Right atrium auricular region (tissue), 2 donors: ENCODE data around the gene GOLPH3L. TPM values are rescaled to one million over a fixed set of nuclear protein-coding genes. Genes with fewer than 3 reads are reported as not detected.
"Not testable (repeated sequence)": the region's sequence is repeated elsewhere in the genome, so short reads cannot be mapped to it uniquely, and the experiment has no call there.

ENCODE experiments used
- DNase-seq: peaks from one replicate; pipeline ENCODE4 v3.0.0-alpha.2; 2019; ENCODE audit warnings: low spot score
- H3K27ac ChIP-seq, 2 donors: fragments of 200-600 bp; sonication (generic); 1 replicate in 1 of 2; 2 replicates in 1 of 2; pipeline ENCODE4 v1.5.1; 2016 to 2019
- H3K27me3 ChIP-seq, 2 donors: fragments of 200-600 bp; sonication (generic); one replicate each; pipeline versions ENCODE4 v1.5.1 to v1.6.0; 2017 to 2019
- H3K36me3 ChIP-seq: fragments of 200-600 bp; sonication (generic); one replicate; pipeline ENCODE4 v1.5.1; 2016
- H3K4me1 ChIP-seq, 2 donors: fragments of 200-600 bp; sonication (generic); one replicate each; pipeline versions ENCODE4 v1.5.1 to v1.6.0; 2017 to 2019
- H3K4me3 ChIP-seq, 2 donors: fragments of 200-600 bp; sonication (generic); 1 replicate in 1 of 2; 2 replicates in 1 of 2; pipeline ENCODE4 v1.5.1; 2017 to 2019; ENCODE audit warnings: mild to moderate bottlenecking in 1 of 2, moderate library complexity in 1 of 2
- H3K9me3 ChIP-seq, 2 donors: fragments of 200-600 bp; sonication (generic); one replicate each; pipeline ENCODE4 v1.5.1; 2019
- total RNA-seq, 2 donors: library from RNA; depleted of rRNA; stranded (reverse); fragments of >200 nt; gene quantifications; one replicate each; pipeline ENCODE4 v1.1.0, GENCODE V29; 2016
- TF ChIP-seq, protein P1 (sequence below), 2 donors: fragments of 200-600 bp; sonication (generic); IDR thresholded peaks; one replicate each; pipeline ENCODE4 v1.5.1; 2019; ENCODE audit warnings: antibody characterized with exemption in 2 of 2

Gene GOLPH3L
- total RNA-seq, 2 donors from 2014 or later, result 11.3 to 12.7 TPM

DNA sequence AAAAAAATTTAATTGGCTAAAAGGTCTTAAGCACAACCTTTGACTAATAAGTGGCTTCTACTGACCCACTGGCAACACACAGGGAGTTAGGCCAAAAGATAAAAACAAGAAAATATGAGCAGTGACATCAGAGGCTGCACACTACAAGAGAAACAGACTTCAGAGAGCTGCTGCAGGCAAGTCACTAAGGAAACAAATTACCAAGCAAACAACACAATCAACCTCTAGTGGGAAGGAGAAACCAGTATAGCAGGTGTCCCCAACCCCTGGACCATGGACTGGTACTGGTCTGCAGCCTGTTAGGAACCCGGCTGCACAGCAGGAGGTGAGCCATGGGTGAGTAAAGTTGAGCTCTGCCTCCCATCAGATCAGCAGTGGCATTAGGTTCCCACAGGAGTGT, 46.8 kb downstream of the GOLPH3L start:
- H3K27ac ChIP-seq, result no peak overlapping the region

DNA sequence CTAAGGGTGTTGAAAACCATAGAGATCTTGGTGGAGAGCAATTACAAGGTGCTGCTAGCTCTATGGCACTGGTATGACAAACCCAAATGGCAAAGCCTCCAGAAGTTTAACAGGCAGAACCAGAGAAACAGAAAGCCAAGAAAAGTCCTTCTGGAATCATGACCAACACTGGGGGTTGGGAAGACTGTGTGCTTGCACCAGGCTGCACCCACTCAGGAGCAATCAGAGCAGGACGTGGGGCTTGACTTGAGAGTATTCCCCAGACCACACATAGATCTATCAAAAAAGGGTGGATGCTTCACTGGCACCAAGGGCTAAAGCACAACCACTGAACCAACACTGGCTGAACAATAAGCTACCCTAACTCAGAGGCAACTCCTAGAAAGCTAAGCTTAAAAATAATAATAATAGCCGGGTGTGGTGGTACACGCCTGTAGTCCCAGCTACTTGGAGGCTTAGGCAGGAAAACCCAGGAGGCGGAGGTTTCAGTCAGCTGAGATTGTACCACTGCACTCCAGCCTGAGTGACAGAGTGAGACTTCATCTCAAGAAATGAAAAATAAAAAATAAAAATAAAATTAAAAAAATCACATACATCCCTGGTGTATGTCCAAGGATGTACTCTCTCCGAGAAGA, 47.4 kb downstream of the GOLPH3L start:
- H3K4me1 ChIP-seq, result peaks cover 0 to 12% of the 10 kb centered on the region in 2 donors
- DNase-seq, result no peak
- H3K27ac ChIP-seq, result no peak overlapping the region
- H3K9me3 ChIP-seq, result no peaks in the 10 kb centered on the region
- TF ChIP-seq, protein P1, sequence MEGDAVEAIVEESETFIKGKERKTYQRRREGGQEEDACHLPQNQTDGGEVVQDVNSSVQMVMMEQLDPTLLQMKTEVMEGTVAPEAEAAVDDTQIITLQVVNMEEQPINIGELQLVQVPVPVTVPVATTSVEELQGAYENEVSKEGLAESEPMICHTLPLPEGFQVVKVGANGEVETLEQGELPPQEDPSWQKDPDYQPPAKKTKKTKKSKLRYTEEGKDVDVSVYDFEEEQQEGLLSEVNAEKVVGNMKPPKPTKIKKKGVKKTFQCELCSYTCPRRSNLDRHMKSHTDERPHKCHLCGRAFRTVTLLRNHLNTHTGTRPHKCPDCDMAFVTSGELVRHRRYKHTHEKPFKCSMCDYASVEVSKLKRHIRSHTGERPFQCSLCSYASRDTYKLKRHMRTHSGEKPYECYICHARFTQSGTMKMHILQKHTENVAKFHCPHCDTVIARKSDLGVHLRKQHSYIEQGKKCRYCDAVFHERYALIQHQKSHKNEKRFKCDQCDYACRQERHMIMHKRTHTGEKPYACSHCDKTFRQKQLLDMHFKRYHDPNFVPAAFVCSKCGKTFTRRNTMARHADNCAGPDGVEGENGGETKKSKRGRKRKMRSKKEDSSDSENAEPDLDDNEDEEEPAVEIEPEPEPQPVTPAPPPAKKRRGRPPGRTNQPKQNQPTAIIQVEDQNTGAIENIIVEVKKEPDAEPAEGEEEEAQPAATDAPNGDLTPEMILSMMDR (IDR thresholded peaks at IDR 0.05), result no peak
- H3K4me3 ChIP-seq, result no peak overlapping the region
- peaks cover 23% of the 10 kb centered on the region for H3K36me3 ChIP-seq
- H3K27me3 ChIP-seq, result no peaks in the 10 kb centered on the region

More for the DNA sequence above, 46.8 kb downstream of the GOLPH3L start:
- Histone ChIP-seq H3K4me3 (no peak overlapping the region), H3K27me3 (no peaks in the 10 kb centered on the region), H3K4me1 (peaks cover 0 to 12% of the 10 kb centered on the region in 2 donors), H3K9me3 (no peaks in the 10 kb centered on the region), H3K36me3 (peaks cover 23% of the 10 kb centered on the region)
- DNase-seq, result no peak
- TF ChIP-seq, protein P1 (IDR thresholded peaks at IDR 0.05), result no peak

- no peak overlapping the region for H3K27ac ChIP-seq
- no peak for DNase-seq
- no peaks in the 10 kb centered on the region for H3K9me3 ChIP-seq
- TF ChIP-seq, protein P1 (IDR thresholded peaks at IDR 0.05), result no peak
- peaks cover 9% of the 10 kb centered on the region for H3K36me3 ChIP-seq
- H3K4me1 ChIP-seq, result no peaks in the 10 kb centered on the region
- H3K4me3 ChIP-seq, result no peak overlapping the region
- no peaks in the 10 kb centered on the region for H3K27me3 ChIP-seq
Measured at GRCh38 chr1:150642296-150642695, 54.7 kb downstream of the GOLPH3L start.

DNA sequence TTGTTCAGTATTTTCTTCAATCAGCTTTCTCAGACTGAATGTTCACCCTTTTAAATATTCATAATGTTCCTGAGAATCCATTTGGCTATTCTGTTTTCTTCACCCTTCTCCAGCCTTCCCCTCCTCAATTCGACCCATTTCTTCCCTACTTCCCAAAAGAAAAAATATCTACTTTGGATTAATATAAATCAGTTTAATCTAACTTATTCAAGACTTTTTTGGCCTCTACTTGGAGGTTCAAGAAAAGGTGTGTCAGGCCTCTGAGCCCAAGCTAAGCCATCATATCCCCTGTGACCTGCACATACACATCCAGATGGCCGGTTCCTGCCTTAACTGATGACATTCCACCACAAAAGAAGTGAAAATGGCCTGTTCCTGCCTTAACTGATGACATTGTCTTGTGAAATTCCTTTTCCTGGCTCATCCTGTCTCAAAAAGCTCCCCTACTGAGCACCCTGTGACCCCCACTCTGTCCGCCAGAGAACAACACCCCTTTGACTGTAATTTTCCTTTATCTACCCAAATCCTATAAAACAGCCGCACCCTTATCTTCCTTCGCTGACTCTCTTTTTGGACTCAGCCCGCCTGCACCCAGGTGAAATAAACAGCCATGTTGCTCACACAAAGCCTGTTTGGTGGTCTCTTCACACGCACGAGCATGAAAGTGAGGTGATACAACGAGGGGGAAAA, 55.7 kb downstream of the GOLPH3L start:
- not testable (repeated sequence) for H3K4me3 ChIP-seq

GRCh38 chr1:150638430-150638829, 58.5 kb downstream of the GOLPH3L start:
- not testable (repeated sequence) for H3K4me1 ChIP-seq, H3K27ac ChIP-seq, H3K9me3 ChIP-seq, H3K27me3 ChIP-seq, DNase-seq, H3K36me3 ChIP-seq, H3K4me3 ChIP-seq

More for the DNA sequence above, 55.7 kb downstream of the GOLPH3L start:
- H3K4me1 ChIP-seq, DNase-seq, H3K36me3 ChIP-seq, H3K9me3 ChIP-seq, H3K27ac ChIP-seq, H3K27me3 ChIP-seq: not testable (repeated sequence)

- not testable (repeated sequence) for H3K4me3 ChIP-seq, H3K36me3 ChIP-seq, DNase-seq, H3K27me3 ChIP-seq, H3K27ac ChIP-seq, H3K4me1 ChIP-seq, H3K9me3 ChIP-seq
Measured at GRCh38 chr1:150634839-150635622, 61.9 kb downstream of the GOLPH3L start.
